ENCODE results near the gene TRIM74.
"Not testable (repeated sequence)": the region's sequence is repeated elsewhere in the genome, so short reads cannot be mapped to it uniquely, and the experiment has no call there.

- TF ChIP-seq EZH2phosphoT487 (IDR thresholded peaks at IDR 0.05; ENCODE audit: insufficient read depth, low read depth); EZH2 (IDR thresholded peaks at IDR 0.05; ENCODE audit: insufficient read depth, poor library complexity, severe bottlenecking): not testable (repeated sequence)
Observed at GRCh38 chr7:72927791-72928190, 41.5 kb downstream of the TRIM74 start.

Measured in GM23248 (cell line).